Activated T-helper 1 cell treated with anti-CD3 and anti-CD28 coated beads, Interleukin-2, amount 50 U/mL, for 16 hours (primary cell): ENCODE measurements around the gene TEX28.
"Not testable (repeated sequence)": the region's sequence is repeated elsewhere in the genome, so short reads cannot be mapped to it uniquely, and the experiment has no call there.

Source experiments
- DNase-seq, 2 donors: peaks; one replicate each; pipeline ENCODE4 v3.0.0-alpha.2; 2020; ENCODE audit warnings: low read depth in 1 of 2, low spot score in 1 of 2

TEX28 gene

GRCh38 chrX:154248076-154248475 is 46.8 kb downstream of the TEX28 start:
- not testable (repeated sequence) for DNase-seq

DNA sequence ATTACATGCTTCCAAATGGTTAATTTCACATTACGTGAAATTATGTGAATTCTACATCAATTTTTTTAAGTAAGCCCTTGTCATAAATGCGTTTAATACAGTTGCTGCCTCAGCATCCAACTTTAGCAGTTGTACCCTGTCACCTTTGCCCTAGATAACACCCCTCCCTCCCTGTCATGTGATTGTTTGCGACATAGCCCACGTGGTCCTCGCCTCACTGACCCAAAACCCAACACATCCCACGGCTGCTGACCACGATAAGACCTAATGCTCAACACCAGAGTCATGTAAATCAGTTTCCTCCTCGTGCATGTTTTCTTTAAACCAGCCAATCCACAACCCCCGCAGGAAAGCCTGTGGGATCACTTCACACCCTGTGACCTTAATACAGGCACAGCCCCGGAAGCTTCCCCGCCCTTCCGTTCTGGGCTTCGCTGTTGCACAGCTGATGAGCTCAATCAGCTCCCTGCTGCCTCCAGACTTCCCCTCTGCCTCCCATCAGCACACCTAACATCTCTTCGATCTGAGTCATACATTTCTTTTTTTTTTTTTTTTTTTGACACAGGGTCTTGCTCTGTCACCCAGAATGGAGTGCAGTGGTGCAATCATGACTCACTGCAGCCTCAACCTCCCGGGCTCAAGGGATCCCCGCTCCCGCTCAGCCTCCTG is 47.4 kb downstream of the TEX28 start:
- DNase-seq = not testable (repeated sequence)

GRCh38 chrX:154239982-154240503 is 54.9 kb downstream of the TEX28 start:
- DNase-seq = not testable (repeated sequence)

DNA sequence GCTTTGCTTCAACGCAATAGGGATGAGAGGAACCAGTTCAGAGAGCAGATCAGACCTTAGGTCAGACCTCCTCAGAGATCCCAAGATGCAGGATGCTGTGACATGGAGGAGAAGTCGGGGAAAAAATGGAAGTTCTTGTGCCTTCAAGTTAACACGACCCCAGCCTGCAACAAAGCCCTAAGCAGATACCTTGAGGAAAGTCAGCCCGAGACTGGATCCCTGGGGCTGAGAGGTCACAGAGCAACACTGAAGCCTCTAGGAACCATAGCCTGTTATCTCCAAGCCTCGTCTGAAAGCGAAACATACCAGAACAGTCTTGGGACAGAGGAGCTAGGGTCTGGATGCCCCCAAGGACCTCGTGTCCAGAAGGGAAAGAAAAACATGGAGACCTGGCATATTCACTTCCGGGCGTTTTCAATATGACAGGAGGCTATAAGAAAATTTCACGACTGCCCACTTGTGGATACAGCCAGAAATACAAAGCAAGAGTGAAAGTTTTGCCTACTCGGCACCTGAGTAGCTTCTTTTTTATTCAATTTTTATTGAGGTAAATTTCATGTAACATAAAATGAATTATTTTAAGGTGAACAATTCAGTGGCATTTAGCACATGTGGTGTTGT is 55.9 kb downstream of the TEX28 start:
- DNase-seq = not testable (repeated sequence)

GRCh38 chrX:154233620-154234019 is 61.3 kb downstream of the TEX28 start:
- DNase-seq = not testable (repeated sequence)

DNA sequence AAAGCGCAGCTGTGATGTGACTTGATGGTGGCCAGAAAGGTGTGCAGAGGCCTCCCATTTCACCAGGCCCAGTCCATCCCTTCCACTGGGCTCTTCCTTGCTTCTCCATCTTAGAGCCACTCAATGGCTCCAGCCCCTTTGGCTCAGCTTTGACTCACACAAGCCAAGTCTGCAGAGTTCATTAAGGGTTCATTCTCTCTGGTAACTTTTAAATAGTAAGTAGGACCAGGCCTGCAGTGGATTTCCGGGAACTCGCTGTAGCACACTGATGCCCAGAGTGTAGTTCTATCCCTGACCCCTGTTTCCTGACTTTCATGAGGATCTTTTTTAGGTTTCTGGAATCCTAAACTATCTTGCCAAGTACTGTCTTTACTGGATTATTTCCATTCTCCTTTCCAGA is 63.5 kb downstream of the TEX28 start:
- DNase-seq = not testable (repeated sequence)

- DNase-seq = not testable (repeated sequence)
Measured at GRCh38 chrX:154226706-154227105, 68.2 kb downstream of the TEX28 start.

DNA sequence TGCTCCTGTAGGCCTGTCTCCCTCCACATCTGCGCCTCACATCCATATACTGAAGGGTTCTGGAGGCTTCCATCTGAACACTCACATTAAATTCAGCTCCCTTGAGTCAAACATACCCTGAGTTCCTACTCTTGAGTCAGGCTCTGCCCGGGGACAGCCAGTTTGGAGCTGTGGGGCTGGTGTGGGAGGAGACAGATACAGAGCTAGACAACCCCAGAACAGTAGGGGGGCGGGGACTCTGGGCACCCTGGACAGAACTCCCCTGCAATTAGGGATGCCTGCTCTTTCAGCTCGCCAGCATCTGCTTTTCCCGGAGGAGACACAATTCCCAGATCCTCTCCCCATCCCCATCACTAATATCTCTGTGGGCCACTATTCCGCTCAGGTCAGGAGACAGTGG is 69.6 kb downstream of the TEX28 start:
- not testable (repeated sequence) for DNase-seq
